ENCODE measurements around the gene ZNF597. TPM values are rescaled to one million over a fixed set of nuclear protein-coding genes. Genes with fewer than 3 reads are reported as not detected.

ZNF597 gene
- total and polyA plus RNA-seq, 7 donors, result 0.69 to 2.5 (median 1.5) TPM

DNA sequence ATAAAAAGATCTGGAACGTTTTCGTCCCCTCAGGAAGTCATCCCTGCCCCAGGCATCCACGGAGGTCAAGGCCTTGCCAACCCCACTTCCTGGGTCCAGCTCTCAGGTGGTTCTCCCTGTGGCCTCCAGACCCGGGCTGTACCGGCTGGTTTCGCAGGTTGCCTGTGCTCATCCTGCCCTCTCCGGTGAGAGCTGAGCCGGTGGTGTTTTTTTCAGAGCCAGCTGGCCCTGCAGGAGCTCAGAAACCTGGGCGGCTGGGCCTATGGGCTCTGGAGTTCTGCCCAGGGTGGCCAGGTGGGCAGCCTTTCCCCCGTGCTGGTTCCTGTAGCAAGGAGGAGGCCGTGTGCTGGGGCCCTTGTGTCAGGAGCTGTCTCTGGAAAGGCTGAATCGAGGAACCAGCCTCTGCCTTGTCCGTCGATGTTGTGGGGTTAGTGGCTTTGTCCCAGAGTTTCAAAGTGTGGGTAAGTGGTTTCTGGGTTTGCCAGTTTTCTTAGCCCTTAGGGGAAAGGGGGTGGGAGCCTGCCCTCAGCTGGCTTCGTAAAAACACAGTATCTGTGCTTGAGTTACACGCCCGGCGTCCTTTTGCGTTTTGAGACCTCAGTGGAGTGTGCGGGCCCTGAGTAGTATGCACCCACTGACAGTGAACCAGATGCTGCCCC lies 28.3 kb upstream of the ZNF597 start:
- no peaks in the 10 kb centered on the region for H3K27me3 ChIP-seq
- H3K36me3 ChIP-seq, result peaks cover 0 to 10% (median 0%) of the 10 kb centered on the region in 4 donors
- H3K4me1 ChIP-seq, result peaks cover 0 to 37% (median 18%) of the 10 kb centered on the region in 4 donors
- intact Hi-C loops (cut with DNase I), result no loop called here
- 91 to 93% methylated on average over 20 of the region's 20 CpGs for WGBS, 2 donors
- TF ChIP-seq POLR2A (IDR thresholded peaks at IDR 0.05) (no peak), EP300 (IDR thresholded peaks at IDR 0.05) (no peak), POLR2AphosphoS5 (IDR thresholded peaks at IDR 0.05) (no peak)
- TF ChIP-seq, protein P1, sequence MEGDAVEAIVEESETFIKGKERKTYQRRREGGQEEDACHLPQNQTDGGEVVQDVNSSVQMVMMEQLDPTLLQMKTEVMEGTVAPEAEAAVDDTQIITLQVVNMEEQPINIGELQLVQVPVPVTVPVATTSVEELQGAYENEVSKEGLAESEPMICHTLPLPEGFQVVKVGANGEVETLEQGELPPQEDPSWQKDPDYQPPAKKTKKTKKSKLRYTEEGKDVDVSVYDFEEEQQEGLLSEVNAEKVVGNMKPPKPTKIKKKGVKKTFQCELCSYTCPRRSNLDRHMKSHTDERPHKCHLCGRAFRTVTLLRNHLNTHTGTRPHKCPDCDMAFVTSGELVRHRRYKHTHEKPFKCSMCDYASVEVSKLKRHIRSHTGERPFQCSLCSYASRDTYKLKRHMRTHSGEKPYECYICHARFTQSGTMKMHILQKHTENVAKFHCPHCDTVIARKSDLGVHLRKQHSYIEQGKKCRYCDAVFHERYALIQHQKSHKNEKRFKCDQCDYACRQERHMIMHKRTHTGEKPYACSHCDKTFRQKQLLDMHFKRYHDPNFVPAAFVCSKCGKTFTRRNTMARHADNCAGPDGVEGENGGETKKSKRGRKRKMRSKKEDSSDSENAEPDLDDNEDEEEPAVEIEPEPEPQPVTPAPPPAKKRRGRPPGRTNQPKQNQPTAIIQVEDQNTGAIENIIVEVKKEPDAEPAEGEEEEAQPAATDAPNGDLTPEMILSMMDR (IDR thresholded peaks at IDR 0.05), result no peak
- no peak overlapping the region for H3K27ac ChIP-seq
- no peak overlapping the region for H3K4me3 ChIP-seq
- DNase-seq, result no peak
- no peaks in the 10 kb centered on the region for H3K9me3 ChIP-seq

DNA sequence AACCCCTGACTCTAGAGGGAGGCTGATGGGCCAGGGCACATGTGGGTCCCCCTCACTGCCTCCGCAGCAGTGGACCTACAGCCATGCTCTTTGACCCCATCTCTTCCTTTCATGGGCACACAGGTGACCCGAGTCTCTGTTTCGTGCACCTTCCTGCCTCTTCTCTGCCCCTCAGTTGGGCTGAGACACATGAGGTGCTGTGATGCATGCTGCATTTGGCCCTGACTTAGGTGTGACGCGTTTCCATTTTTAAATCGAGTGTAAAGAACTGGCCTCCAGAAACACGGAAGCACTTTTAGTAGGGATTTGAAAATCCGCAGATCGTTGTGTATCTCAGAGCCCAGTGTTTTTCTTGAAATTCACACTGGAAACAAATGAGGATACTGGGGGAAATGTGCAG lies 27.4 kb upstream of the ZNF597 start:
- intact Hi-C loops (cut with DNase I), result no loop called here
- Histone ChIP-seq H3K9me3 (no peaks in the 10 kb centered on the region), H3K36me3 (peaks cover 0 to 11% (median 5%) of the 10 kb centered on the region in 4 donors), H3K27me3 (no peaks in the 10 kb centered on the region), H3K4me1 (peaks cover 0 to 43% (median 21%) of the 10 kb centered on the region in 4 donors), H3K4me3 (no peak overlapping the region), H3K27ac (no peak overlapping the region)
- no peak for DNase-seq
- TF ChIP-seq, protein P1 (IDR thresholded peaks at IDR 0.05), result no peak
- TF ChIP-seq POLR2A (IDR thresholded peaks at IDR 0.05) (no peak), EP300 (IDR thresholded peaks at IDR 0.05) (no peak), POLR2AphosphoS5 (IDR thresholded peaks at IDR 0.05) (no peak)
- WGBS, 2 donors, result 86 to 96% methylated on average over 9 of the region's 9 CpGs

DNA sequence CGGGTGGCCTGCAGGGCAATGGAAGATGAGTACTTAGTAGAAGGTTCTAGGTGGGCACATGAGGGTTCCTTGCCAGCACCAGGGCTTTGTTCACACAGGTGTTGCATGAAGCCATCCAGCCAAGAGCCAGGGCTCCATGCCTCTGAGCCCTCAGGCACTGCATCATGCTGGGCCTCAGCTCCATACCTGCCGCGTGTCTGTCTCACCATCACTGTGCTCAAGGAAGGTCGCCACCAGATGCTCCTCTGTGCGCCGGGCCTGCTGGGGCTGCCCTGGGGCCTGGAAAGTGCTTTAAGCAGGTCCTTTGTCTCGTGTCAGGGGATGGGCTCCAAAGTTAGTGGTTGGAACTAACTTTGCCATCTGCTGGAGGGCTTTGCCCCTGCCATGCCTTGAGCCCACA lies 26.4 kb upstream of the ZNF597 start:
- no peak for DNase-seq
- Histone ChIP-seq H3K27me3 (no peaks in the 10 kb centered on the region), H3K4me1 (peaks cover 0 to 43% (median 22%) of the 10 kb centered on the region in 4 donors), H3K9me3 (no peaks in the 10 kb centered on the region), H3K4me3 (no peak overlapping the region), H3K27ac (no peak overlapping the region), H3K36me3 (peaks cover 0 to 11% (median 6%) of the 10 kb centered on the region in 4 donors)
- TF ChIP-seq EP300 (IDR thresholded peaks at IDR 0.05), result no peak
- no peak for TF ChIP-seq POLR2AphosphoS5 (IDR thresholded peaks at IDR 0.05)
- TF ChIP-seq, protein P1 (IDR thresholded peaks at IDR 0.05), result no peak
- no peak for TF ChIP-seq POLR2A (IDR thresholded peaks at IDR 0.05)
- WGBS, 2 donors, result 91 to 94% methylated on average over 7 of the region's 7 CpGs
- intact Hi-C loops (cut with DNase I), result no loop called here

DNA sequence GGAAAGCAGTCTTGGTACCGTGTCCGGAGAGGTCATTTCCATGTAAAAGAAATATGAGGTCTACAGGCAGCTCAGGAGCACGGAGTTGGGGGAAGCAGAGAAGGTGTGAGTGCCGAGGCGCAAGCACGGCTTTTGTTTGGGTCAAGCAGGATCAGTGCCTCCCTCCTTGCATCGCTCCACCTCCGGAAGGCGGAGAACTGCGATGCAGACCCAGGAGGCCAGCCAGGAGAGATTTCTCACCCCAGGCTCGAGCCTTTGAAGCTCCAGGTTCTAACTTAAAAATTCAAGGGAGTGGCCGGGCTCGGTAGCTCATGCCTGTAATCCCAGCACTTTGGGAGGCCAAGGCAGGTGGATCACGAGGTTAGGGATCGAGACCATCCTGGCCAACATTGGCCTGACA lies 25.2 kb upstream of the ZNF597 start:
- Histone ChIP-seq H3K27ac (no peak overlapping the region), H3K9me3 (no peaks in the 10 kb centered on the region), H3K27me3 (no peaks in the 10 kb centered on the region), H3K4me3 (no peak overlapping the region), H3K4me1 (peaks cover 0 to 43% (median 24%) of the 10 kb centered on the region in 4 donors), H3K36me3 (peaks cover 0 to 11% (median 6%) of the 10 kb centered on the region in 4 donors)
- WGBS, 2 donors, result 84 to 85% methylated on average over 15 of the region's 15 CpGs
- intact Hi-C loops (cut with DNase I), result no loop called here
- TF ChIP-seq EP300 (IDR thresholded peaks at IDR 0.05) (no peak), POLR2A (IDR thresholded peaks at IDR 0.05) (no peak), POLR2AphosphoS5 (IDR thresholded peaks at IDR 0.05) (no peak)
- TF ChIP-seq, protein P1 (IDR thresholded peaks at IDR 0.05), result no peak
- DNase-seq, result no peak

All from sigmoid colon (tissue), 7 donors.